Lung microvascular endothelial cell (primary cell): ENCODE data around the gene RIMS4. TPM values are rescaled to one million over a fixed set of nuclear protein-coding genes. Genes with fewer than 3 reads are reported as not detected.
A peak's percentile ranks its signal among the peaks of the same experiment; 100 is the strongest.

Experiments used
- DNase-seq, 2 donors: peaks; one replicate each; pipeline versions ENCODE4 v3.0.0 to v3.0.0-alpha.2; 2010; ENCODE audit warnings: low read depth in 2 of 2
- total RNA-seq: library from RNA; depleted of rRNA; stranded (reverse); fragments of >200 nt; gene quantifications from 2 replicates; pipeline ENCODE4 v1.2.1, GENCODE V29; 2014

Gene RIMS4
- total RNA-seq, 1 donor from 2014 or later: not detected

- DNase-seq: no peak
These were observed 66.3 kb downstream of the RIMS4 start for GRCh38 chr20:44743916-44744655.

- DNase-seq: no peak
These were observed 67.2 kb downstream of the RIMS4 start for GRCh38 chr20:44743080-44743701.

- no peak for DNase-seq
These were observed 67.9 kb downstream of the RIMS4 start for GRCh38 chr20:44742304-44743079.

GRCh38 chr20:44739942-44740341 lies 70.4 kb downstream of the RIMS4 start:
- no peak for DNase-seq

GRCh38 chr20:44738813-44739477 lies 71.4 kb downstream of the RIMS4 start:
- peak; percentile 68 to 80 for DNase-seq

GRCh38 chr20:44737116-44737515 lies 73.2 kb downstream of the RIMS4 start:
- DNase-seq: no peak

GRCh38 chr20:44736170-44737021 lies 74.0 kb downstream of the RIMS4 start:
- DNase-seq: peak; percentile 80 to 83

GRCh38 chr20:44735816-44736169 lies 74.6 kb downstream of the RIMS4 start:
- no peak for DNase-seq

- DNase-seq: peak in 1 of 2 donors; percentile 18
These were observed 75.4 kb downstream of the RIMS4 start for GRCh38 chr20:44734938-44735337.

GRCh38 chr20:44733341-44734069 lies 76.8 kb downstream of the RIMS4 start:
- peak; percentile 76 to 80 for DNase-seq

- peak in 1 of 2 donors; percentile 18 for DNase-seq
These were observed 78.0 kb downstream of the RIMS4 start for GRCh38 chr20:44732327-44732726.

- no peak for DNase-seq
These were observed 78.7 kb downstream of the RIMS4 start for GRCh38 chr20:44731657-44732056.

GRCh38 chr20:44730441-44730840 lies 79.9 kb downstream of the RIMS4 start:
- peak; percentile 51 to 88 for DNase-seq

GRCh38 chr20:44728801-44729443 lies 81.4 kb downstream of the RIMS4 start:
- DNase-seq: peak; percentile 25 to 79

- DNase-seq: no peak
These were observed 82.7 kb downstream of the RIMS4 start for GRCh38 chr20:44727651-44728050.

GRCh38 chr20:44727039-44727438 lies 83.3 kb downstream of the RIMS4 start:
- DNase-seq: no peak

GRCh38 chr20:44725837-44726236 lies 84.5 kb downstream of the RIMS4 start:
- no peak for DNase-seq

- no peak for DNase-seq
These were observed 85.8 kb downstream of the RIMS4 start for GRCh38 chr20:44724423-44725091.

- no peak for DNase-seq
These were observed 86.5 kb downstream of the RIMS4 start for GRCh38 chr20:44723798-44724362.
